Mesenchymal stem cell (in vitro differentiated cells and primary cell): ENCODE results near the gene MMP13.

ENCODE experiments used
- DNase-seq: peaks from one replicate; pipeline ENCODE4 v3.0.0-alpha.2; 2013
- H2AFZ ChIP-seq: one replicate; pipeline ENCODE4 v1.6.1; 2013; ENCODE audit warnings: low read depth, mild to moderate bottlenecking, control low read depth, inconsistent platforms, low read length, moderate library complexity
- H2AK5ac ChIP-seq: 2 replicates; pipeline ENCODE4 v1.6.1; 2013; ENCODE audit warnings: low read length, moderate library complexity, mild to moderate bottlenecking, inconsistent platforms; ENCODE audit not compliant: severe bottlenecking
- H2BK120ac ChIP-seq: one replicate; pipeline ENCODE4 v1.6.1; 2013; ENCODE audit warnings: low read depth, mild to moderate bottlenecking, inconsistent platforms, low read length, moderate library complexity
- H2BK12ac ChIP-seq, 2 experiments: one replicate each; pipeline ENCODE4 v1.6.1; 2013; ENCODE audit warnings: inconsistent platforms in 2 of 2, low read length in 2 of 2, mild to moderate bottlenecking in 2 of 2, moderate library complexity in 2 of 2, control low read depth in 1 of 2
- H2BK15ac ChIP-seq: one replicate; pipeline ENCODE4 v1.6.1; 2013; ENCODE audit warnings: mild to moderate bottlenecking, low read depth, inconsistent platforms; ENCODE audit not compliant: poor library complexity, severe bottlenecking
- H2BK5ac ChIP-seq: 2 replicates; pipeline ENCODE4 v1.6.1; 2013; ENCODE audit warnings: low read depth, mild to moderate bottlenecking, low read length, control low read depth, inconsistent platforms; ENCODE audit not compliant: poor library complexity, severe bottlenecking
- H3K14ac ChIP-seq, 2 experiments: one replicate each; pipeline ENCODE4 v1.6.1; 2013; ENCODE audit warnings: inconsistent platforms in 2 of 2, low read length in 2 of 2, control low read depth in 1 of 2, mild to moderate bottlenecking in 1 of 2, moderate library complexity in 1 of 2
- H3K18ac ChIP-seq, 2 experiments: one replicate each; pipeline ENCODE4 v1.6.1; 2013; ENCODE audit warnings: inconsistent platforms in 2 of 2, low read length in 2 of 2, control low read depth in 1 of 2, low read depth in 1 of 2, mild to moderate bottlenecking in 1 of 2
- H3K23ac ChIP-seq, 2 experiments: one replicate each; pipeline ENCODE4 v1.6.1; 2013; ENCODE audit warnings: inconsistent platforms in 2 of 2, low read length in 2 of 2, mild to moderate bottlenecking in 2 of 2, moderate library complexity in 2 of 2, control low read depth in 1 of 2
- H3K27ac ChIP-seq: 2 replicates; pipeline ENCODE4 v1.5.1; 2013; ENCODE audit warnings: mild to moderate bottlenecking, moderate library complexity, low read length, control low read depth, inconsistent platforms; ENCODE audit not compliant: poor library complexity, severe bottlenecking
- H3K27me3 ChIP-seq, 2 experiments: 2 replicates each; pipeline versions ENCODE4 v1.6.1 to v1.7.0; 2013; ENCODE audit warnings: low read length in 2 of 2, mild to moderate bottlenecking in 2 of 2, moderate library complexity in 2 of 2, control low read depth in 1 of 2, inconsistent platforms in 1 of 2; ENCODE audit not compliant: control insufficient read depth in 1 of 2, insufficient read depth in 1 of 2
- H3K36me3 ChIP-seq, 2 experiments: 2 replicates each; pipeline versions ENCODE4 v1.6.1 to v1.7.0; 2013; ENCODE audit warnings: low read length in 2 of 2, control low read depth in 1 of 2, inconsistent platforms in 1 of 2, low read depth in 1 of 2, mild to moderate bottlenecking in 1 of 2; ENCODE audit not compliant: insufficient read depth in 2 of 2, control insufficient read depth in 1 of 2
- H3K4ac ChIP-seq, 2 experiments: one replicate each; pipeline ENCODE4 v1.6.1; 2013; ENCODE audit warnings: inconsistent platforms in 2 of 2, low read length in 2 of 2, mild to moderate bottlenecking in 2 of 2, moderate library complexity in 2 of 2, control low read depth in 1 of 2, low read depth in 1 of 2
- H3K4me1 ChIP-seq: 2 replicates; pipeline ENCODE4 v1.6.1; 2013; ENCODE audit warnings: low read depth, low read length, control low read depth; ENCODE audit not compliant: control insufficient read depth, insufficient read depth
- H3K4me2 ChIP-seq: 2 replicates; pipeline ENCODE4 v1.6.1; 2013; ENCODE audit warnings: low read length, mild to moderate bottlenecking, inconsistent platforms; ENCODE audit not compliant: poor library complexity, severe bottlenecking
- H3K4me3 ChIP-seq, 2 experiments: 2 replicates each; pipeline versions ENCODE4 v1.5.1 to v1.7.0; 2013; ENCODE audit warnings: low read length in 2 of 2, mild to moderate bottlenecking in 2 of 2, control low read depth in 1 of 2, low read depth in 1 of 2; ENCODE audit not compliant: insufficient read depth in 1 of 2
- H3K79me1 ChIP-seq: replicated peaks from 2 replicates; pipeline ENCODE4 v1.6.1; 2013; ENCODE audit warnings: mild to moderate bottlenecking, control low read depth, low read length, inconsistent platforms; ENCODE audit not compliant: poor library complexity, severe bottlenecking
- H3K9ac ChIP-seq: 2 replicates; pipeline ENCODE4 v1.7.0; 2013; ENCODE audit warnings: mild to moderate bottlenecking, low read length, moderate library complexity
- H3K9me3 ChIP-seq: 2 replicates; pipeline ENCODE4 v1.7.0; 2013; ENCODE audit warnings: mild to moderate bottlenecking, low read length; ENCODE audit not compliant: control insufficient read depth
- H4K8ac ChIP-seq: one replicate; pipeline ENCODE4 v1.6.1; 2013; ENCODE audit warnings: inconsistent platforms, mild to moderate bottlenecking, low read length, moderate library complexity
- H4K91ac ChIP-seq: one replicate; pipeline ENCODE4 v1.6.1; 2013; ENCODE audit warnings: mild to moderate bottlenecking, low read length, inconsistent platforms
- WGBS: methylation state at CpG from one replicate; pipeline ENCODE4 v1.1.7; 2013; ENCODE audit warnings: mixed read lengths; 5-methylcytosine and 5-hydroxymethylcytosine counted together

The MMP13 gene

DNA sequence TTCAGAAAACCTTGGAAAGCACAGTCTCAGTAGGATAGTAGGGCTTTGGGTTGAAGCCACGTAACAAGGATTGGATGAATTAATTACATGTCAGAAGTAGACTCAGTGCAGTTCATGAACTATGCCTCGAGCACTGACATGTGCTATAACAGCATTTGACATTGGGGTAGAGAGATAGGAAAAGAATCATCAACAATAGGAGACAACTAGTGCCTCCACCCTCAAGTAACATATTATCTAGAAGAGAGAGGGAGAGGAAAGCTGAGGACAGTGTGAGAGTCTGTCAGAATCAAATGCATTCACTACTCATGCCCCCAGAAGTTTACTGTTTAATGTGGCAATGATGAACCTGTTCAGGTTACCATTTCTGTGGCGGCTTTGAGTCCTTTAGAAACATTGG, 26.4 kb downstream of the MMP13 start:
- Histone ChIP-seq H3K14ac (no peak overlapping the region), H3K4me2 (no peak overlapping the region), H2AFZ (no peak overlapping the region), H2BK5ac (peak overlapping the region; percentile 89), H3K23ac (no peak overlapping the region), H3K27ac (peak overlapping the region; percentile 96), H3K9ac (no peak overlapping the region), H3K4me1 (peaks cover 9% of the 10 kb centered on the region), H2BK12ac (no peak overlapping the region), H3K79me1 (no peaks in the 10 kb centered on the region), H3K27me3 (no peaks in the 10 kb centered on the region), H2AK5ac (peak overlapping the region; percentile 86), H4K8ac (no peak overlapping the region), H3K36me3 (no peaks in the 10 kb centered on the region), H4K91ac (no peak overlapping the region), H3K18ac (no peak overlapping the region), H3K4ac (no peak overlapping the region), H3K4me3 (no peak overlapping the region), H2BK120ac (no peak overlapping the region), H2BK15ac (no peak overlapping the region), H3K9me3 (no peaks in the 10 kb centered on the region)
- DNase-seq, result no peak
- WGBS, result 87% methylated on average over 2 of the region's 3 CpGs

DNA sequence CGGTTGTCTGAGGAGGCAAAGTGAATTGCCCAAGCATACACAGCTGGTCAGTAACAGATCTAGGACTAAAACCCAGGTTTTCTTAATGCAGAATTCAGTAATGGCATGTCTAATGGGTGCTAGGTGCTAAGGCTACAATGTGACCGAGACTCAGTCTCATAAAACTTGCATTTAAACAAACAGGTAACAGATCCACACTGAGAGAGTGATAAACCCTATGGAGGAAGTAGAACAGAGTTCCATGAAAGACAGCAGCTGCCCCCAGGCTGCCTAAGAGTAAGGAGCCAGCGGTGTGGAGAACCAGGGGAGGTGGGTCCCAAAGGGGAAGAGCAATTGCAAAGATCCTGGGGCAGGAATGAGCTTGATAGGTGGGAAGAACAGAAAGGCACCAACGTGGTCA, 27.3 kb downstream of the MMP13 start:
- no peaks in the 10 kb centered on the region for H3K9me3 ChIP-seq

DNA sequence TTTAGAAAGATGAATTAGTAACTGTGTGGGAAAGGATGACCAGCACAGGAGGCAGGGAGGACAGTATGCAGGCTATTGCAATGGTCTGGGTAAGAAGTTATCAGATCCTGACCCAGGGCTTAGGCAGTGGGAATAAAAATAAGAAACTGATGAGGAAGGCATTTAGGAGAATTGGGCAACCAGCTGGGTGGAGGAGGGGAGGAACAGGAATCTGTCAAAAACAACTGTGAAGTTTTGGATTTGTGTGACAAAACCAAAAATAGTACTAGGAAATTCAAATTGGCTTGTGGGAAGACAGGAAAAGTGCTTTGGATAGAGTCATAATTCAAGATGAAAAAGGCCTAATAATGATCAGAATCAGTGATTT, 27.9 kb downstream of the MMP13 start:
- H2BK15ac ChIP-seq, result no peak overlapping the region
- H3K4me2 ChIP-seq, result no peak overlapping the region
- no peak overlapping the region for H2BK120ac ChIP-seq
- H2AK5ac ChIP-seq, result no peak overlapping the region
- no peak for DNase-seq
- H3K18ac ChIP-seq, result no peak overlapping the region
- H3K27ac ChIP-seq, result no peak overlapping the region
- no peaks in the 10 kb centered on the region for H3K79me1 ChIP-seq
- H3K36me3 ChIP-seq, result no peaks in the 10 kb centered on the region
- H3K23ac ChIP-seq, result no peak overlapping the region
- H3K9ac ChIP-seq, result no peak overlapping the region
- no peak overlapping the region for H2BK12ac ChIP-seq
- H3K9me3 ChIP-seq, result no peaks in the 10 kb centered on the region
- no peak overlapping the region for H4K8ac ChIP-seq
- H3K4me1 ChIP-seq, result peaks cover 9% of the 10 kb centered on the region
- no peak overlapping the region for H3K14ac ChIP-seq
- H3K4ac ChIP-seq, result no peak overlapping the region
- no peak overlapping the region for H2BK5ac ChIP-seq
- H3K4me3 ChIP-seq, result no peak overlapping the region
- H2AFZ ChIP-seq, result no peak overlapping the region
- no peaks in the 10 kb centered on the region for H3K27me3 ChIP-seq
- H4K91ac ChIP-seq, result no peak overlapping the region

More for the DNA sequence above, 27.3 kb downstream of the MMP13 start:
- Histone ChIP-seq H2AFZ (no peak overlapping the region), H3K79me1 (no peaks in the 10 kb centered on the region), H3K36me3 (no peaks in the 10 kb centered on the region), H4K8ac (no peak overlapping the region), H2BK5ac (peak overlapping the region; percentile 45), H2AK5ac (peak overlapping the region; percentile 75), H3K27me3 (no peaks in the 10 kb centered on the region), H3K4me1 (peaks cover 9% of the 10 kb centered on the region), H4K91ac (no peak overlapping the region), H3K27ac (peak overlapping the region; percentile 96), H2BK12ac (no peak overlapping the region), H3K14ac (no peak overlapping the region), H3K23ac (no peak overlapping the region), H3K4ac (no peak overlapping the region), H2BK15ac (no peak overlapping the region), H3K9ac (no peak overlapping the region), H3K18ac (no peak overlapping the region), H3K4me3 (no peak overlapping the region), H3K4me2 (no peak overlapping the region), H2BK120ac (no peak overlapping the region)
- WGBS, result 88% methylated on average over 3 of the region's 4 CpGs
- no peak for DNase-seq

DNA sequence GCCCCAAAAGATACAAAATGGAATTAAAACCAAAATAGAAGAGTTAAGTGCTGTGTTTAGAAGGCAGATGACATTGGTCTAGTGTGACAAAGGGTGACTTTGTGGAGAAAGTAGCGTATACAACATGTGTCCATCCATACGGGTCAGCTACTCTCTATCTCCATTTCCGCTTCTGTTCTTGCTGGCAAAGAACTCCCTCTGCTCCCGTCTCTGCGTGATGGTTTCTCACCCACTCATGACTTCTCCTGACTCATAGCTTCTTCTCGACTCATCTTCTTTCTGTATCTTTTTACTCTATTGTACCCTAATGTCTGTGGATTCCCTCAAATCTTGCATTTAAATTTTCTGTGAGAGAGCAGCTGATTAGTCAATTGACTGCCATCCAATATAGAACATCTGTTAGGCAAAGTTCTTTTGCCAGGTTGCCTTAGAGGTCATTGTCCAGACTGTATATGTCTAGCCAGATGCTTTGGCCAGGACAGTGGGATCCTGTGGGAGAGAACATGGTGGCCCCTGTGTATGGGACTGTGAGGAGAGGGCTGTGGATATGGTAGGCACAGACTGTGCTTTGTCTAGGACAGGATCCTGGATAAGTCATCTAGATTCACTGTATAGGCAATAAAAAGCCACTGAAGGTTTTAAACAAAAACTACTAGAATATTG, 28.4 kb downstream of the MMP13 start:
- peak overlapping the region; percentile 29 for H2AK5ac ChIP-seq
- no peak overlapping the region for H3K4ac ChIP-seq
- H3K14ac ChIP-seq, result no peak overlapping the region
- peaks cover 12% of the 10 kb centered on the region for H3K4me1 ChIP-seq
- no peak overlapping the region for H4K8ac ChIP-seq
- H3K79me1 ChIP-seq, result no peaks in the 10 kb centered on the region
- H3K9me3 ChIP-seq, result no peaks in the 10 kb centered on the region
- H2AFZ ChIP-seq, result no peak overlapping the region
- 72% methylated on average over 6 of the region's 6 CpGs for WGBS
- no peak overlapping the region for H2BK15ac ChIP-seq
- no peak for DNase-seq
- H3K27me3 ChIP-seq, result no peaks in the 10 kb centered on the region
- H2BK5ac ChIP-seq, result no peak overlapping the region
- no peak overlapping the region for H2BK12ac ChIP-seq
- H3K4me3 ChIP-seq, result no peak overlapping the region
- no peak overlapping the region for H3K4me2 ChIP-seq
- no peaks in the 10 kb centered on the region for H3K36me3 ChIP-seq
- H3K18ac ChIP-seq, result no peak overlapping the region
- H3K23ac ChIP-seq, result no peak overlapping the region
- H2BK120ac ChIP-seq, result no peak overlapping the region
- H4K91ac ChIP-seq, result no peak overlapping the region
- H3K27ac ChIP-seq, result no peak overlapping the region
- no peak overlapping the region for H3K9ac ChIP-seq
